NAMALWA (cell line): ENCODE data around the gene FAM13A.
A peak's percentile ranks its signal among the peaks of the same experiment; 100 is the strongest.

Experiments
- DNase-seq: peaks from one replicate; pipeline ENCODE4 v3.0.0-alpha.2; 2015; ENCODE audit warnings: low spot score

FAM13A gene

DNA sequence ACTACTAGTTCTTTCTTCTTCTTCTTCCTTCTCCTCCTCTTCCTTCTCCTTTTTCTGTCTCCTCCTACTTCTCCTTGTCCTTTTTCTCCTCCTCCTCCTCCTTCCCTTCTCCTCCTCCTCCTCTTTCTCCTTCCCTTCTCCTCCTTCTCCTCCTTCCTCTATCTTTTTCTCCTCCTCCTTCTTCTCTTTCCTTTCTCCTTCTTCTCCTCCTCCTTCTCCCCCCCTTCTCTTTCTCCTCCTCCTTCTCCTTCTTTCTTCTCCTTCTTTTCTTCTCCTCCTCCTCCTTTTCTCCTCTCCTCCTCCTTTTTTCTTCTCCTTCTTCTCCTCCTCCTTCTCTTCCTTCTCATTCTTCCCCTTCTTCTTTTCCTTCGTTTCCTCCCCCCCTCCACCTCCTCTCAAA lies 337.6 kb downstream of the FAM13A start:
- DNase-seq: no peak

DNA sequence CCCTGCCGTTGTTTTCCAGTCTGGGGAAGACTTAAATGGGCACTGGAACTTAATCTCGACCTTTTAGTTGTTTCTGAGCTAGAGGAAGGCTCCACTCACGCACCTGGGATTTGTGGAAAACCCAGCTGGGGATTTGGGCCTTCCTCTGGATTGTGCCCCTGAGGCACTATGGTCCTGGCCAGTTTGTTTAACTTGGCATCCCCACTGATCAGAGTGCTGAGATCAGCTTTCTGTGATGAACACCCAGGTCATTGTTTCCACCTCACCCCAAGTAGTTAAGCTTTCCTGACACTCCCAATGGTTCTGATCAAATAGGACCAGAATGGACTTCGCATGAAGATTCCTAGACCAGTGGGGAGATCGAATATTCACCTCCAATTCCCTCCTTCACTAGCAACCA lies 338.9 kb downstream of the FAM13A start:
- no peak for DNase-seq

DNA sequence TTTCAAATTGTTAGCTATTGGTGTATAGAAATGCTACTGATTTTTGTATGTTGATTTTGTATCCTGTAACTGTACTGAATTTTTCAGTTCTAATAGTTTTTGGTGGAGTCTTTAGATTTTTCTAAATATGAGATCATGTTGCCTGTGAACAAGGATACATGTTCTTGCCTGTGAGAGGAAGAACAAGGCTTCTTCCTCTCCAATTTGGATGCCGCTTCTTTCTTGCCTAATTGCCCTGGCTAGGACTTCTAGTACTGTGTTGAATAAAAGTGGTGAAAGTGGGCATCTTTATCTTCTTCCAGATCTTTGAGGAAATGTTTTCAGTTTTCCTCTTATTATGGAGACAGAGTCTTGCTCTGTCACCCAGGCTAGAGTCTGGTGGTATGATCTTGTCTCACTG lies 343.2 kb downstream of the FAM13A start:
- DNase-seq: no peak

DNA sequence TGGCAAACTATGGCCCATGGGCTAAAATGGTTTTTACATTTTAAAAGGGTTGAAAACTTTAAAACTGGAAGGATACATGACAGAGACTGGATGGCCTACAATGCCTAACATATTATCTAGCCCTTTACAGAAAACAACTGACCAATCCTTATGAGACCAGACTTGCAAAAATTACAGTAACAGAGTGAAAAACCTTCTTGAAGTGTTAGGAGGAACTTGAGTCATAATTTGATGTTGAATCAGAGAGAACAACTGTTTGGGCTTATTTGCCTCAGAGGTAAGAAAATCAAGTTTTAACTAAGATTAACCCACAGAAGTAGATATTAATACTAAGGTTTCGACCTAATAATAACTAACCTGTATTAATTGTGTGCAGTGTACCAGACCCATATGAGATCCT lies 347.0 kb downstream of the FAM13A start:
- DNase-seq: no peak

DNA sequence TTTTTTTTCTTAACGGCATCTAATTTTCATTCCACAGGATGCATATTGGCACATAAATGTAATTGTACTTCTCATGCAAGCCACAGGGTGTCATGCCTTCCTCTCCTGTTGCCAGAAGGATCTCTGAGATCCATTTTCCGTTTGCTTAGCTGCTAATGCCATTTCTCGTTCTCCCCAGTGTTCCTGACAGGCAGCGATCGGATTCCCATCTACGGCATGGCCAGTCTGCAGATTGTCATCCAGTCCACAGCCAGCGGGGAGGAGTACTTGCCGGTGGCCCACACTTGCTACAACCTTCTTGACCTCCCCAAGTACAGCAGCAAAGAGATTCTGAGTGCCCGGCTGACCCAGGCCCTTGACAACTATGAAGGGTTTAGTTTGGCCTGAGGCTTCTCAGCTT lies 350.4 kb downstream of the FAM13A start:
- peak; percentile 7 for DNase-seq

DNA sequence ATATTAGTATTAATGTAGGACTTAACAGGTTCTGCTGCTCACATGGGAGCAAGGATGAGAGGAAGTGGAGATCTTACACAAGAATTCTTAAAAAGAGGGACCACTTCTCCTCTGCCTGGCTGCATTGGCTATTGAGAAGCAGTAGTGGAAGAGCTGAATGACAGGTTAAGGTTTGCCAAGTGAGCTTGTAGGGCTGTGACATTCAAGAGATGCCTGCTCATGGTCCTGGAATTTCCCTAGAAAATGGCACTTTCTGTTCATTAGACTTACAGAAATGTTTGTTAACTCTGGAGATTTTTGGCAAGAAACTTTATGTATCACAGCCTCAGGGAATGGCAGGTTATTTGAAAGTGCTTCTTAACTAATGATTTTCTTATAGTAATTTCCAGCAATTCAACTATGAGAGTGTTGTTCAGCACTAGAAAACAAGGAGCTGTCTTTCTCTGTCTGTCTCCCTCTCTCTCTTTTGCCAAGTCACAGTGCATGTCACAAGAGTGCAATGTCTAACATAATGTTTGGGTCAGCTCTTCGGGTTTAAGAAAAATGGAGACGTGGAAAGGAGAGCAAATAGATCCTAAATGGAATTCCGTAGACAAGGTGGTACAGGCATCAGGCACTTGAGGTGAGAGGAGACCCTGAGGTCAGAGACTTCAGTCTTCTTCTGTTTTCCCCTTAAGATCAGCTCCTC lies 351.0 kb downstream of the FAM13A start:
- DNase-seq: no peak

DNA sequence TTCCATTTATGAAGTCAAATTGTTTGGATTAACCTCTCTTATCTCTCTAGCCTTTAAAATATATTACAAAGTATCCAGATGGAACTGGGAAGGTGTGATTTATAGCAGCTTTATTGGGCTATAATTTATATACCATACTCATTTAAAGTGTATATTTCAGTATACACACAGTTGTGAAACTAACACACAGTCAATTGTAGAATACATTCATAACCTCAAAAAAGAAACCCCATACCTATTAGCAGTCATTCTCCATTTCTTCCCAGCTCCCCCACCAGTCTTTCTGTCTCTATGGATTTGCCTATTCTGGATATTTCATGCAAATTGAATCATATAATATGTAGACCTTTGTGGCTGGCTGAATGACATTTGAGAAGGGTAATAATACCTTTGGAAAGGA lies 351.8 kb downstream of the FAM13A start:
- no peak for DNase-seq

DNA sequence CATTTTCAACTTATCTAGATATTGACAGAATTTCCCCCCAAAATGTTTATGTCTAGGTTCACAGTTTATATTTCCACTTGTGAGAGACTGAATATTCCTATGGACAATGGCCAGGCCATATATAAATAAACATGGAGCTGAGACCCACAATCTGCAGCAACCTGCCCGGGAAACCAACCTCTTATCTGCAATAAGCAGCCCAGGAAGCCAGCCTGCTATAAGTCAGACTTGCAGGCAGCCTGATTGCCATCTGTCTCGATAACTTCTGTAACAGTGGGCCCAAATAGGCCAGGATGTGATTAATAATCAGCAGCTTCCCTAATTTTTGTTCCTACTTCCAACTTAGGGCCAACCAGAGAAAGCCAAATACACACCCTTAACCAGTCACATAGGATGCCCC lies 354.2 kb downstream of the FAM13A start:
- no peak for DNase-seq

DNA sequence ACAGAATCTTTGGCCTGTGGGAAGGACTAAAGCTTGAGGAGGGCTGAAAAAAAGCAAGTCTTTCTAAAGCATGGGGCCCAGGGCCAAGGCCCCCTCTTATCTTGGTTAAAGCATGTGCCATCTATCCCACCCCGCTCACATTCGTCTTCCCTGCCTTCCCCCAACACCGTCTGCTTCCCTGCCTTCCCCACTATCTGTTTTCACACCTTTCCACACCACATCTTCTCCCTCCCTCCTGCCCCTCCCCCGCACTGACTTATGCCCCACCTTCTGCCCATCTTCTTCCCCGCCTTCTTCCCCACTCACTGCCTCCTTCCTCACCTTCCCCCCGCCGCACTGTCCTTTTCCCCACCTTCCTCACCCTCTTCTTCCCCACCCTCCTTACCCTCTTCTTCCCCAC lies 358.5 kb downstream of the FAM13A start:
- DNase-seq: no peak

DNA sequence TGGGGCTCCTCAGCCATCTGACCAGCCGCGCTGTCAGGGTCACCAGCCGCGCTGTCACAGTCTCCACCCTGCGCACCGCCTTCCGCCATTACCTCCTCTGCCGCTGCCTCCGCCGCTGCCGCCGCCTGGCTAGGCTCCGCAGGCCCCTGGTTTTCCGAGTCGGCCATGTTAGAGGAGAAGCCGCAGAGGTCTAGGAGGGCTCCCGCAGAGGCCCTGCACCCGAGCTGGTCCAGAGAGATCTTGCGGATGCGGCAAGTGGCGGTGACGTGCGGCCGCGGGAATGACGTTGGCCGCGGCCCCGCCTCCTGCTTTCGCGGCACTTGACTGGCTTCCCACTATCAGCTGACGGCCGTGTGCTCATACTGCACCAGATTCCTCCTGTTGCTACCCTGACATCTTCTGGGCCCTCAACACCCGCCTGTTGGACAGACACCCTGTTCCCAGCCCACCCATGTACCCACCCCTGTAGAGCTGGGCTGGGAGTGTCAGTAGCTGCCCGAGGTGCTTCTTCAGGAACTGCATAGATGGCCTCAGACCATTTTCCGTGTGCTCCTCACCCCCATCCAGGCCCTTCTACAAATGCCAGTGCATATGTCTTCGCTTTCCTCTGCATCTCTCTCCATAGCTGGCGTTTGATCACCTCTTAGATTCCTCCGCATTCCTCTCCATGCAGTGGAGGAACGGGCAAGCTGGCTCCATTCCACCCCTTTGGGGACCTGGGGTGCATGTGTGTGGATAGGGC lies 359.2 kb downstream of the FAM13A start, which contains the start of gene NAP1L5:
NAP1L5 (minus strand) TSS at position 242 of the 742 bp plus-strand sequence; CDS start at position 167, 75 bp downstream.
- no peak for DNase-seq

DNA sequence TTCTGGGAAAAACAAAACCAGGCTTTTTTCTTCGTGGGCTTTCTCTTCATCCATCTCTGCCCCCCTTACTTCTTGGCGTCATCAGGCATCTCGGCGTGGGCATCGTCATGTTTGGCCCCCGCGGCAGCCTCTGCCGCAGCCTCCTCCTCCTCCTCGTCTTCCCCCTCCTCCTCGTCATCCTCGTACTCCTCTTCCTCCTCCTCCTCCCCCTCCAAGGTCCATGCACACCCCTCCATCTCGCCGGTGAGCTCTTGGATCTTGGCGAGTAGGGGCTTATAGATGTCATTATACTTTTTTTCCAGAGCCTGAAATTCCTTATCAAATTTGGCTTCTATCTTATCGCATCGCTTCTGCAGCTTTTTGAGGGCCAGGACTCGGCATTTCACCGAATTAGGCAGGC lies 359.8 kb downstream of the FAM13A start:
- no peak for DNase-seq

DNA sequence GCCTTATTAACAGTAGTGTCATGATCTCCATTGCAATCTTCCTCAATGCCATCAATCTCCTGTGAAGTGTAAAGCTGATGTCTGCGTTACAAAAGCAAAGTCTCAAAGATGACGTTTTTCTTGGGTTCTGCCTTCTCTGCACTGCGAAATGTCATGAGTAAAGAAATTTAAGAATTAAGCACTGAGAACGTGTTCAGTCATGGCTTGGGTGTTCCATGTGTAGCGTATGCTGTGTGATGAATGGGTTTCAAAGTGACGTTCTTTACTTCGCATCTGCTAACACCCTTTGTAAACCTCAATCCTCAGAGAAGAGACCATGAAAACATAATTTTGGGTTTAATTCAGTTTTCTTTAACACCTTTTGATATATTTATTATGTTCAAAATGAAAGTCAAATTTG lies 360.4 kb downstream of the FAM13A start:
- no peak for DNase-seq

DNA sequence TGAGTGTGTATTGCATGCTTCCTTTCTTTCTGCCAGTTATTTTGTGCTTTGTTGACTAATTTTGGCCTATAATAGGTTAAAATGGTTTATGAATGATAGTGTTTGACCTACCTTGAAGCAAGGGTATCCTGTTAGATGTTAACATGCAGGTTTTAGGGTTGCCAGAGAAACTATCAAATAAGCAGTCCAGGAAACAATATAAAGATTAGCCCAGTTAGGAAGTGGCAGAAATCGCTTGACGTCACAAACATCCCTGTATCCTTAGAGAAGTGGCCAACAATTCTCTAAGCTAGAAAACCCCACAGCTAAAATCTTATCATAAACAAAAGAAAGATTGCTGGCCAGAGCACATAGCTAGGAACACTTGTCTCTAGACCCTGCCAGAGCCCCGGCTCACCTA lies 363.2 kb downstream of the FAM13A start:
- no peak for DNase-seq

DNA sequence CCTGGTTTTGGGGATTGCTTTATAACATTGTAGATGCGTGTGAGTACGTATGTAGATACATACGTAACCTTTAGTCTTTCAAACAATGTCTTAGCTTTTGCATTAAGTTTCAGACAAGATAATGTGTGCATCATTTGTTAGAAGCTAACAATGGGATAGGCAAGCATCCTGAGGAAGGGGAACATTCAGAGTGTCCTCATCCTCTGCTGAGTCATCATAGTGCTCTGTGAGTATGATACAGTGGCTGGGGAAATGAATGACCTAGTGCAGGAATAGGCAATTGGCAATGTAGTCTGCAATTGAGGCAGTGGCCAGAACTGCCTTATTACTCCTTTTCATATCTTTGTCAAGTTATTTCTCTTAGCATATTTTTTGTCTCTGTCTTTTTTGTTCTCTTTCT lies 366.6 kb downstream of the FAM13A start:
- DNase-seq: no peak

DNA sequence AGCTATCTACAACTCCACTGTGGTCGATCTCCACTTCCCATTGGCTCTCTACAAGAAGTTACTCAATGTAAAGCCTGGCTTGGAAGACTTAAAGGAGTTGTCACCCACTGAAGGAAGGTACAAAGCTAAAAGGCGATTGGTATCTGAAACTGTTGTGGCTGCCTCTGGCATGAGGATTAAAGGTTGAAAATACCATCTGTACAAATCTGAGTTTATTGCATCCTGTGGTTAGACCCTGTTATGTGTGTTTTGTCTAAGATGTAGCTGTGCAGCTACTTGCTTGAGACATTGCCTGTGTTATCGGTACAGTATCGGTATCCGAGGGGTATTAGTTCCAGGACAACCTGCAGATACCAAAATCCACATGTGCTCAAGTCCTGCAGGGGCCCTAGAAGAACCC lies 375.8 kb downstream of the FAM13A start:
- no peak for DNase-seq
